ENCODE data around the gene KCNG1. TPM values are rescaled to one million over a fixed set of nuclear protein-coding genes. Genes with fewer than 3 reads are reported as not detected.

Gene KCNG1
- total and polyA plus RNA-seq, 2 of the 4 experiments (the other 2 are of a cell fraction): 23.7 to 51.4 TPM

GRCh38 chr20:51067792-51068191 lies 44.9 kb upstream of the KCNG1 start:
- no peak overlapping the region for H2BK15ac ChIP-seq (ENCODE audit: low read depth, low read length)
- no peak overlapping the region for H3K9ac ChIP-seq (ENCODE audit: low read depth, low read length)
- ChIA-PET POLR2A (ENCODE audit: unreplicated experiment) (no interaction called here), CTCF (no interaction called here)
- no peak overlapping the region for H3K4ac ChIP-seq (ENCODE audit: low read depth, low read length)
- H3K23ac ChIP-seq (ENCODE audit: low read depth, low read length): no peak overlapping the region
- WGBS, 2 experiments (ENCODE audit: extremely low coverage in 2 of 2, insufficient read length in 1 of 2): 80% methylated on average over 2 of the region's 5 CpGs; no CpG with 5 or more reads in 1 of the 2 experiments
- H3K27me3 ChIP-seq (ENCODE audit: control insufficient read depth, insufficient read depth, low read length): peaks cover 32% of the 10 kb centered on the region
- no peak overlapping the region for H3K18ac ChIP-seq (ENCODE audit: low read depth, low read length)
- dilution Hi-C loops (cut with HindIII; ENCODE audit: low sequenced_read_pairs, unreplicated experiment) (no loop called here), in situ Hi-C loops (cut with MboI; ENCODE audit: low sequenced_read_pairs) (no loop called here), intact Hi-C loops (cut with micrococcal nuclease) (no loop called here)
- no peaks in the 10 kb centered on the region for H3K9me1 ChIP-seq (ENCODE audit: insufficient read depth, low read length)
- H4K5ac ChIP-seq (ENCODE audit: low read depth, low read length): no peak overlapping the region
- no peak overlapping the region for H2AK5ac ChIP-seq (ENCODE audit: low read depth, low read length)
- BruUV-seq (replicated peaks): no TSS peak
- H3K14ac ChIP-seq (replicated peaks; ENCODE audit: low read depth, low read length): no peak overlapping the region
- no peak for TF ChIP-seq RFX5 (IDR thresholded peaks at IDR 0.05; ENCODE audit: low read depth, low read length)
- no peak for TF ChIP-seq RCOR1 (IDR thresholded peaks at IDR 0.05; ENCODE audit: insufficient replicate concordance, low read length)
- no peaks in the 10 kb centered on the region for H3K9me3 ChIP-seq (ENCODE audit: control insufficient read depth, insufficient read depth, low read length)
- H4K20me1 ChIP-seq (ENCODE audit: insufficient read depth, low read length): no peaks in the 10 kb centered on the region
- H4K8ac ChIP-seq (ENCODE audit: low read depth in 2 of 2, low read length in 2 of 2): no peak overlapping the region
- H2BK20ac ChIP-seq (ENCODE audit: low read depth, low read length): no peak overlapping the region
- no peak overlapping the region for H4K91ac ChIP-seq (ENCODE audit: insufficient read depth, low read depth, low read length)
- H2BK120ac ChIP-seq (ENCODE audit: low read depth, low read length): no peak overlapping the region
- H3K56ac ChIP-seq (ENCODE audit: extremely low read depth, insufficient read depth, low read length): no peak overlapping the region
- no peak overlapping the region for H2AFZ ChIP-seq (replicated peaks; ENCODE audit: low read length, poor library complexity)
- no peak overlapping the region for H2AK9ac ChIP-seq (replicated peaks; ENCODE audit: low read depth, low read length, poor library complexity)
- no peak overlapping the region for H3K4me2 ChIP-seq (ENCODE audit: low read depth, low read length)
- H3K4me1 ChIP-seq (ENCODE audit: control insufficient read depth, insufficient read depth, low read length): no peaks in the 10 kb centered on the region
- DNase-seq (no peak), ATAC-seq (ENCODE audit: low read depth) (no peak)
- H2BK5ac ChIP-seq (ENCODE audit: low read depth, low read length, poor library complexity, severe bottlenecking): no peak overlapping the region
- no peaks in the 10 kb centered on the region for H3K36me3 ChIP-seq (ENCODE audit: control insufficient read depth, insufficient read depth, low read length)
- H3K4me3 ChIP-seq (ENCODE audit: insufficient read depth, low read depth, low read length): no peak overlapping the region
- no peak overlapping the region for H3K27ac ChIP-seq (ENCODE audit: insufficient read depth, low read length)
- H3K79me1 ChIP-seq (ENCODE audit: low read depth in 1 of 2, low read length in 2 of 2): no peaks in the 10 kb centered on the region

All from IMR-90 (cell line).